Natural killer cell (primary cell): ENCODE data around the gene PCDH9. TPM values are rescaled to one million over a fixed set of nuclear protein-coding genes. Genes with fewer than 3 reads are reported as not detected.

ENCODE experiments used
- ATAC-seq, 3 donors: fragments of 150-1000 bp in 2 of 3; fragments of 200-7000 bp in 1 of 3; cut with Tn5 transposase; 1 replicate in 1 of 3; 2 replicates in 2 of 3; pipeline ENCODE4 v1.10.0; 2021; ENCODE audit warnings: mild to moderate bottlenecking in 2 of 3, moderate library complexity in 2 of 3
- DNase-seq, 2 donors: peaks; one replicate each; pipeline versions ENCODE4 v3.0.0 to v3.0.0-alpha.2; 2013 to 2021; ENCODE audit warnings: mixed read lengths in 1 of 2
- H3K27ac ChIP-seq: one replicate; pipeline ENCODE4 v1.5.1; 2013; ENCODE audit warnings: mild to moderate bottlenecking, low read length
- H3K27me3 ChIP-seq: one replicate; pipeline ENCODE4 v1.6.1; 2013; ENCODE audit warnings: low read length; ENCODE audit not compliant: control insufficient read depth, insufficient read depth
- H3K36me3 ChIP-seq: one replicate; pipeline ENCODE4 v1.6.1; 2013; ENCODE audit warnings: low read length; ENCODE audit not compliant: control insufficient read depth, insufficient read depth
- H3K4me1 ChIP-seq: one replicate; pipeline ENCODE4 v1.6.1; 2013; ENCODE audit warnings: low read length; ENCODE audit not compliant: control insufficient read depth, insufficient read depth
- H3K4me3 ChIP-seq: one replicate; pipeline ENCODE4 v1.5.1; 2013; ENCODE audit warnings: low read length
- H3K9me3 ChIP-seq: one replicate; pipeline ENCODE4 v1.6.1; 2013; ENCODE audit warnings: low read length; ENCODE audit not compliant: control insufficient read depth, insufficient read depth
- H3K27ac Mint-ChIP-seq, 2 donors: one replicate each; pipeline ENCODE4 v1.8.0; 2022; ENCODE audit warnings: mild to moderate bottlenecking in 2 of 2, mixed read lengths in 2 of 2, moderate library complexity in 1 of 2
- H3K27me3 Mint-ChIP-seq, 2 donors: one replicate each; pipeline ENCODE4 v1.8.0; 2022; ENCODE audit warnings: low read depth in 2 of 2, mixed read lengths in 2 of 2
- H3K36me3 Mint-ChIP-seq: one replicate; pipeline ENCODE4 v1.8.0; 2022; ENCODE audit warnings: mixed read lengths
- H3K4me1 Mint-ChIP-seq, 2 donors: one replicate each; pipeline ENCODE4 v1.8.0; 2022; ENCODE audit warnings: mixed read lengths in 2 of 2
- H3K4me3 Mint-ChIP-seq: one replicate; pipeline ENCODE4 v1.8.0; 2022; ENCODE audit warnings: mild to moderate bottlenecking, moderate library complexity, mixed read lengths
- H3K9me3 Mint-ChIP-seq, 2 donors: one replicate each; pipeline ENCODE4 v1.8.0; 2022; ENCODE audit warnings: mixed read lengths in 2 of 2
- CTCF ChIP-seq: fragments of 200-600 bp; IDR thresholded peaks from one replicate; pipeline ENCODE4 v1.8.0; 2022; ENCODE audit warnings: antibody characterized with exemption
- WGBS: methylation state at CpG from one replicate; pipeline ENCODE4 v1.1.7; 2013; ENCODE audit warnings: missing lambda C conversion rate; ENCODE audit not compliant: insufficient coverage; 5-methylcytosine and 5-hydroxymethylcytosine counted together
- intact Hi-C: fragments of 100-400 bp; cut with micrococcal nuclease; formaldehyde crosslinking; loops from one replicate; pipeline ENCODE4 v1.14.2; 2022
- total RNA-seq, 4 donors: library from RNA; stranded (reverse); fragments of 120-200 nt in 1 of 4; gene quantifications; one replicate each; pipeline versions ENCODE4 v1.2.3 to v1.2.4, GENCODE V29; 2013 to 2022

Gene PCDH9
- total RNA-seq, 3 donors from 2014 or later (not counting 1 experiment from before 2014, with no cell fraction given): 0.43 to 1.5 (median 0.68) TPM

- no peaks in the 10 kb centered on the region for H3K36me3 ChIP-seq
- Mint-ChIP-seq H3K27ac (no peak overlapping the region), H3K36me3 (no peaks in the 10 kb centered on the region), H3K4me3 (no peak overlapping the region), H3K4me1 (peaks cover 0 to 6% of the 10 kb centered on the region in 2 donors), H3K9me3 (no peaks in the 10 kb centered on the region), H3K27me3 (no peaks in the 10 kb centered on the region)
- no peak for ATAC-seq
- H3K4me3 ChIP-seq: no peak overlapping the region
- no peaks in the 10 kb centered on the region for H3K27me3 ChIP-seq
- H3K4me1 ChIP-seq: no peaks in the 10 kb centered on the region
- no peak overlapping the region for H3K27ac ChIP-seq
- H3K9me3 ChIP-seq: no peaks in the 10 kb centered on the region
- 91% methylated on average over 3 of the region's 3 CpGs for WGBS
- TF ChIP-seq CTCF: no peak
- DNase-seq: no peak
- intact Hi-C loops: no loop called here
Observed at GRCh38 chr13:67069117-67069767, 160.9 kb downstream of the PCDH9 start.

- no peak overlapping the region for H3K27ac Mint-ChIP-seq
- no peak overlapping the region for H3K4me3 Mint-ChIP-seq
- 73% methylated on average over 2 of the region's 2 CpGs for WGBS
- peaks cover 0 to under 1% of the 10 kb centered on the region in 2 donors for H3K9me3 Mint-ChIP-seq
- DNase-seq (no peak), ATAC-seq (no peak)
- intact Hi-C loops: no loop called here
- Histone ChIP-seq H3K4me1 (no peaks in the 10 kb centered on the region), H3K9me3 (no peaks in the 10 kb centered on the region), H3K36me3 (no peaks in the 10 kb centered on the region), H3K27me3 (no peaks in the 10 kb centered on the region), H3K4me3 (no peak overlapping the region), H3K27ac (no peak overlapping the region)
- H3K4me1 Mint-ChIP-seq: no peaks in the 10 kb centered on the region
- no peaks in the 10 kb centered on the region for H3K27me3 Mint-ChIP-seq
- H3K36me3 Mint-ChIP-seq: no peaks in the 10 kb centered on the region
- TF ChIP-seq CTCF: no peak
Observed at GRCh38 chr13:67064920-67065319, 165.2 kb downstream of the PCDH9 start.

GRCh38 chr13:67063036-67063435 is 167.1 kb downstream of the PCDH9 start:
- H3K27ac ChIP-seq: no peak overlapping the region
- H3K4me1 ChIP-seq: no peaks in the 10 kb centered on the region
- H3K27me3 ChIP-seq: no peaks in the 10 kb centered on the region
- no peak for DNase-seq
- 80% methylated on average over 3 of the region's 3 CpGs for WGBS
- no peaks in the 10 kb centered on the region for H3K36me3 ChIP-seq
- intact Hi-C loops: no loop called here
- H3K4me3 ChIP-seq: no peak overlapping the region
- H3K27me3 Mint-ChIP-seq: no peaks in the 10 kb centered on the region
- no peaks in the 10 kb centered on the region for H3K4me1 Mint-ChIP-seq
- H3K9me3 Mint-ChIP-seq: peaks cover 0 to 4% of the 10 kb centered on the region in 2 donors
- H3K9me3 ChIP-seq: no peaks in the 10 kb centered on the region
- no peak overlapping the region for H3K4me3 Mint-ChIP-seq
- ATAC-seq: no peak
- H3K36me3 Mint-ChIP-seq: no peaks in the 10 kb centered on the region
- TF ChIP-seq CTCF: no peak
- no peak overlapping the region for H3K27ac Mint-ChIP-seq

- H3K27ac ChIP-seq: no peak overlapping the region
- H3K9me3 Mint-ChIP-seq: peaks cover 3 to 4% of the 10 kb centered on the region in 2 donors
- intact Hi-C loops: no loop called here
- no peaks in the 10 kb centered on the region for H3K36me3 ChIP-seq
- H3K4me3 Mint-ChIP-seq: no peak overlapping the region
- H3K27ac Mint-ChIP-seq: no peak overlapping the region
- H3K36me3 Mint-ChIP-seq: no peaks in the 10 kb centered on the region
- TF ChIP-seq CTCF: no peak
- no peaks in the 10 kb centered on the region for H3K4me1 ChIP-seq
- ATAC-seq (no peak), DNase-seq (no peak)
- no peaks in the 10 kb centered on the region for H3K4me1 Mint-ChIP-seq
- no peaks in the 10 kb centered on the region for H3K27me3 ChIP-seq
- H3K27me3 Mint-ChIP-seq: no peaks in the 10 kb centered on the region
- H3K9me3 ChIP-seq: no peaks in the 10 kb centered on the region
- H3K4me3 ChIP-seq: no peak overlapping the region
Observed at GRCh38 chr13:67062160-67062559, 168.0 kb downstream of the PCDH9 start.
